Right lobe of liver (tissue), 4 donors: ENCODE results near the gene TUG1.

Experiments
- POLR2A ChIP-seq: fragments of 450-650 bp; IDR thresholded peaks from one replicate; pipeline ENCODE4 v1.6.1; 2017; ENCODE audit warnings: antibody characterized with exemption, mild to moderate bottlenecking
- TF ChIP-seq, protein P1 (sequence below), 4 donors: fragments of 200-600 bp in 3 of 4; fragments of 450-650 bp in 1 of 4; IDR thresholded peaks; one replicate each; pipeline versions ENCODE4 v1.5.1 to v1.8.0; 2016 to 2022; ENCODE audit warnings: antibody characterized with exemption in 4 of 4, mild to moderate bottlenecking in 2 of 4
- donor health status: DM: no; HTN: no; CAD: no.
- donor health status: DM: no; HTN: no; CAD: no.
- donor health status: DM: no; HTN: yes; CAD: no.

GRCh38 chr22:30945653-30946052 is 23.4 kb upstream of the TUG1 start:
- TF ChIP-seq, protein P1, sequence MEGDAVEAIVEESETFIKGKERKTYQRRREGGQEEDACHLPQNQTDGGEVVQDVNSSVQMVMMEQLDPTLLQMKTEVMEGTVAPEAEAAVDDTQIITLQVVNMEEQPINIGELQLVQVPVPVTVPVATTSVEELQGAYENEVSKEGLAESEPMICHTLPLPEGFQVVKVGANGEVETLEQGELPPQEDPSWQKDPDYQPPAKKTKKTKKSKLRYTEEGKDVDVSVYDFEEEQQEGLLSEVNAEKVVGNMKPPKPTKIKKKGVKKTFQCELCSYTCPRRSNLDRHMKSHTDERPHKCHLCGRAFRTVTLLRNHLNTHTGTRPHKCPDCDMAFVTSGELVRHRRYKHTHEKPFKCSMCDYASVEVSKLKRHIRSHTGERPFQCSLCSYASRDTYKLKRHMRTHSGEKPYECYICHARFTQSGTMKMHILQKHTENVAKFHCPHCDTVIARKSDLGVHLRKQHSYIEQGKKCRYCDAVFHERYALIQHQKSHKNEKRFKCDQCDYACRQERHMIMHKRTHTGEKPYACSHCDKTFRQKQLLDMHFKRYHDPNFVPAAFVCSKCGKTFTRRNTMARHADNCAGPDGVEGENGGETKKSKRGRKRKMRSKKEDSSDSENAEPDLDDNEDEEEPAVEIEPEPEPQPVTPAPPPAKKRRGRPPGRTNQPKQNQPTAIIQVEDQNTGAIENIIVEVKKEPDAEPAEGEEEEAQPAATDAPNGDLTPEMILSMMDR (IDR thresholded peaks at IDR 0.05), result no peak
- no peak for TF ChIP-seq POLR2A
